T-helper 2 cell treated with Interferon-gamma antibody and Interleukin-4, amounts not matched to agents 100 ng/mL and 5 ng/mL, for 36 hours (primary cell): ENCODE results near the gene ADA. TPM values are rescaled to one million over a fixed set of nuclear protein-coding genes. Genes with fewer than 3 reads are reported as not detected.
"Not testable (repeated sequence)": the region's sequence is repeated elsewhere in the genome, so short reads cannot be mapped to it uniquely, and the experiment has no call there.

Source experiments
- intact Hi-C: fragments of 100-400 bp; cut with micrococcal nuclease; formaldehyde crosslinking; loops from one replicate; pipeline ENCODE4 v1.15.1; 2023
- total RNA-seq: library from RNA; stranded (reverse); gene quantifications from 2 replicates; pipeline ENCODE4 v1.2.3, GENCODE V29; 2022

ADA gene
- 83.2 and 85.7 TPM in 2 replicates for total RNA-seq

GRCh38 chr20:44651684-44652423, at the start of gene ADA:
Gene ADA (minus strand): TSS chr20:44651699. CDS start chr20:44651607, 92 bp downstream.
- intact Hi-C loops, result loop anchor here (1.0 to 5.0 kb wide), 2 partner anchors 19 to 310 kb away; partner anchors contain the start of gene TOMM34

DNA sequence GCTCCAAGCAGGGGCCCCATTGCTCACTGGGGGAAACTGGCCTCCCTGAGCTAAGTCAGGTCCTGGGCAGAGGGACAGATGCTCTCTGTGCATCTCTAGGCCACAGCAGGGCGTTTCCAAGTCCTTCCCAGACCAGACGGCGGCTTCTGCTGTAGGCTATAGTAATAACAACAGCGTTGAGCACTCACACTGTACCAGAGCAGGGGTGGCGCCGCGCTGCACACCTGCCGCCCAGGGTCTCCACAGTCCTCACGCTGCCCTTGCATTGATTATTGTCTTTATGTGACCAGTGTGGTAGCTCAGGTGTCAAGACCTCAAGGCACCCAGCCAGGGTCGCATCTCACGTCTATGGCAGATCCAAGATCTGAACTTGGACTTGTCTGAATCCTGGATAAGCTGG, 48.8 kb upstream of the ADA start:
- intact Hi-C loops, result no loop called here

- intact Hi-C loops, result no loop called here
Observed at GRCh38 chr20:44698351-44698750, 46.9 kb upstream of the ADA start.

DNA sequence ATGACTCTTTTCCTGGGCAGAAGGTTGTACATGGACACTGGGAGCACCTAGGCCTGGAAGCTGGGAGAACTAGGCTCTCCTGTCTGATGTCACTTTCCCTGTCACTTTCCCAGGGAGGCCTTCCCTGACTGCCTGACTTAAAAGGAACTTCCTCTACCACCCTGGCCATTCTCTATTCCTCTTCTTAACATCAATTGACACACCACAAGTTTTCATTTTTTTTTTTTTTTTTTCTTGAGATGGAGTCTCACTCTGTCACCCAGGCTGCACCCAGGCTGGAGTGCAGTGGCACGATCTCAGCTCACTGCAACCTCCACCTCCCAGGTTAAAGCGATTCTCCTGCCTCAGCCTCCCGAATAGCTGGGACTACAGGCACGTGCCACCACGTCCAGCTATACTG, 45.5 kb upstream of the ADA start:
- intact Hi-C loops, result not testable (repeated sequence)

DNA sequence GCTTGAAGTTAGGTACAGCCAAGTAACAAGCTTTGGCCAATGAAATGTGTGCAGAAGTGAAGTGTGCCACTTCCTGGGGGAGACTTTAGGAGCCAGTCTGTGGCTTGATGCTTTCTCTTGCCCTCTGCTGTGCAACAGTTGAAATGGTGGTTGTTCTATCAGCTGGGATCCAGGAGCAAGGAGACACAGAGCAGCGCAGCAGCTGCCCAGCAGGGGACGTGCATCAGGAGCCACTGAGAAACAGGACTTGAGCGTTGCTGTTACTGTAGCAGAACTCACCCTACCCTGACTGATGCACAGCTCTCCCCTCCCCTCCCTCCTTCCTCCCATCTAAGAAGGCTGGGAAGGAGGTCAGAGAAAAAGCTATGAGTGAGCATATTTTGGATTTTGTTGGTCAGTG, 44.8 kb upstream of the ADA start:
- intact Hi-C loops, result no loop called here

DNA sequence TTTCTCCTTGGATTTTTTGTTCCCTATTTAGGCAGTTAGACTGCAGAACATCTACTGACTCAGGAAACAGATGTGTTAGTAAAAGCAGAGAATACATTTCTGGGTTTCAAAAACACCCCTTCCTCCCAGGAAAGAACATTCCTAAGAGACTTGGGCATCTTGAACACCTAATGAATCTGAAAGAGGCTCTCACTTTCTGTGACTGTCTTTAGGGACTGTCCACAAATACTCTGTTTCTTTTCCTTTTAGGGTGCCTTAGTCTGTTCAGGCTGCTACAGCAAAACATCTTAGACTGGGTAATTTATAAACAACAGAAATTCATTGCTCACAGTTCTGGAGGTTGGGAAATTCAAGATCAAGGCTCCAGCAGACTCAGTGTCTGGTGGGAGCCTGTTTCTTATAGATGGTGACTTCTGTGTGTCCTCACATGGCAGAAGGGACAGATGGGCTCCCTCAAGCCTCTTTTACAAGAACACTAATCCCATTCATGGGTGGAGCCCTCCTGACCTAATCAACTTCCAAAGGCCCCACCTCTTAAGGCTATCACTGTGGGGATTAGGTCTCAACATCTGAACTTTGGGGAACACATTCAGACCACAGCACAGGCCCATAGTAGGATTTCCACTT, 44.3 kb upstream of the ADA start:
- intact Hi-C loops, result no loop called here

GRCh38 chr20:44695295-44695673, 43.8 kb upstream of the ADA start:
- intact Hi-C loops, result no loop called here

DNA sequence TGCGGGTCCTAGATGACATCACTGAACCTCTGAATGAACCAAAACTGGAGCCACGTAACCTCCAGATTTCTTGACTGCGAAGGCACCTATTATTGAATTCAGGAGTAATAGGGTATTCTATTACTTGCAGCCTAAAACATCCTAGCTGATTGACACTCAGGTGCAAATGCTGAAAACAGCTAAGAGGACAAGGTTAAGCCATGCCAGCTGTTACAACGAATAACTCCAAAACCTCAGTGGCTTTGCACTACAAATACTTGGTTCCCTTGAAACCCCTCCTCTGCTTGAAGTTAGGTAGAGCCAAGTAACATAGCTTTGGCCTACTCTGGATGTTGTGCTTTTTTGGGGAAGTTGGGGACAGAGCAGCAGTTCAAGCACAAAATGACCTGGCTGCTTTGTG, 42.7 kb upstream of the ADA start:
- intact Hi-C loops, result no loop called here

DNA sequence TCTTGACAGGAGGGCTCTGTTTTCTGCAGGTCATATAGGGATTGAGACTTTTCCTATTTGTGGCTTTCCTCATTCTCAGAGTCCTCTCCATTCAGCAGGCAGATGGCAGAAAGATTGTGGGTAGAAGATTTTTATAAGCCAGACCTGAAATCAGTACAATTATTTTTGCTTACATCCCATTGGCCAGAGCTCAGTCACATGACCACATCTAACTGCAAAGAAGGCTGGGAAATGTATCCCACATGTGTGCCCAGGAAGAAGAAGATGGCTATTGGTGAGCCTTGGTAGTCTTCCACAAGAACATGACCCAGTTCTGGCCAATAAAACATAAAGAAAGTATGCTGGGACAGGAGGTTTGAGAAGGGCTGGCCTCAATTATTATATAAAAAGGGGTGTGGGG, 42.1 kb upstream of the ADA start:
- intact Hi-C loops, result no loop called here

DNA sequence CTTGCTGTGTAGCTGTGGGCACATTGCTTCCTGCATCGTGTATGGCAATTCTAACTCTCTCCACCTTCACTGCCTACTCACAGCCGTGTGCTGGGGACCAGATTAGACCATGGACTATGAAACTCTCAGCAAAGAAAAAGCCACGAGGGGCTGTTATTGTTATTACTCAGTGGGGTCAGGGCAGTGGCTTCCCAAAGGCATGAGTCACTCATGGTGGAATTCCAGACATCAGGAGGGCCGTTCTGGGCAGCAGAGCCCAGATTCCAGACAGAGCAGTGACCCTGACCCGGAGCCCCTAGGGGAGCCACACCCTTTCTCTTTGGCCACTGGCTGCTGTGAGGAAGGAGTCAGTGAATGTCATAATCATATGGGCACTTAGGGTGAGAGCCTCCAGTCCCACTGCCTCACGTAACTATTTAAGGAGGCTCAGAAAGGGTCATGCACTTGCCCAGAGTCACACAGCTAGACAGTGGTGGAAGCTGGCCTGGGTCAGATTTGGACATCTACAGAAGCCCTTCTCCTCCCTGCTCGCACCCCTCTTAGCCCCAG, 41.5 kb upstream of the ADA start:
- intact Hi-C loops, result no loop called here

- intact Hi-C loops, result no loop called here
Observed at GRCh38 chr20:44691424-44692423, 40.2 kb upstream of the ADA start.

- intact Hi-C loops, result no loop called here
Observed at GRCh38 chr20:44690781-44691423, 39.4 kb upstream of the ADA start.

GRCh38 chr20:44689809-44690208, 38.3 kb upstream of the ADA start:
- intact Hi-C loops, result loop anchor here (5.0 kb wide), 1 partner anchor 197 kb away; the partner anchor contains the start of gene YWHAB

GRCh38 chr20:44688053-44688625, 36.6 kb upstream of the ADA start:
- intact Hi-C loops, result loop anchor here (5.0 kb wide), 1 partner anchor 199 kb away; the partner anchor contains the start of gene YWHAB

DNA sequence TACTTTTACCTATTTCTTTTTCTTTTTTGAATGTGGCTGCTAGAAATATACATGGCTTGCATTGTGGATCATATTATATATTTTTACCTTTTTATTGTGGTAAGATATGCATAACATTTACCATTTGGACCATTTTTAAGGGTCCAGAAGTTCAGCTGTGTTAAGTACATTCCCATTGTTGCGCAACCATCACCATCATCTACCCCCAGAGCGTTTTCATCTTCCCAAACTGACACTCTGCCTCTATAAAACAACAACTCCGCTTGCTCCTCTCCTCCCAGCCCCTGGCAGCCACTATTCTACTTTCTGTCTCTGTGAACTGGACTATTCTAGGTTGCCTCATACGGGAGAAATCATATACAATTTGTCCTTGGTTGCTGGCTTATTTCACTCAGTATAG, 35.4 kb upstream of the ADA start:
- intact Hi-C loops, result loop anchor here (5.0 kb wide), 1 partner anchor 200 kb away; the partner anchor contains the start of gene YWHAB

GRCh38 chr20:44684047-44684967, 32.8 kb upstream of the ADA start:
- intact Hi-C loops, result loop anchor here (5.0 kb wide), 1 partner anchor 72 kb away; no protein-coding TSS in a partner anchor

DNA sequence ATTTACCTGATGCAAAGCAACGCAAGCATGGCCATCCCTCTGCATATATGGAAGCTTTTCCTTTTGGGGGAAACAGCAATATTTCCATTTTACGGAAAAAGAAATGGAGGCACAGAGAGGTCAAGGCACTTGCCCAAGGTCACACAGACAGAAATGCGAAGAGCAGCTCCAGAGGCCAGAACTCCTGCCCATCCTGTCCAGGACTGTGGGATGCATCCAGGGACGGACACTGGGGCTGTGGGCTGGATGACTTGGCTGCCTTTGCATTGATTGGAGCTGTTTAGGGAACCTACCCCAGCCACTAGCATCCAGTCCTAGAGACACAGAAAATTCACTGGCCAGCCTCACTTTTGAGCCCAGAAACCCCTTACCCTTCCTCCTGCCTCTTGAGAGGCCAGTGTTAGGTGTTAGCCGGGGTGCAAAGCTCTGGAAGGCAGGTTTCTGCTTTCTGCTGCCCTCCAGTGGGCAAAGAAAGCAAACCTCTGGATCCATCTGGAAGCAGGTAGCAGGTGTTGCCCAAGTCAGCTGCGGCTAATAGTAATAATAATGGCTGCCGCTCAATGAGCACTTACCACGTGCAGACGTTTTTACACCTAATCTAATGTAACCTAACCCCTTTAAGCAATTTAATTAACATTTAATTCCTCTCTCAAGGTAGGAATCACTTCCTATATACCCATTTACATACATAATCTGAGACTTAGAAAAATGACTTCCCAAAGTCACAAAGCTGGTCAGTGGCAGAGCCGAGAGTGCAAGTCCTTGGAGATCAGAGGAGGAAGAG, 32.0 kb upstream of the ADA start:
- intact Hi-C loops, result loop anchor here (2.0 to 5.0 kb wide), 2 partner anchors 37 to 71 kb away; no protein-coding TSS in a partner anchor
